ENCODE data around the gene IRF4. TPM values are rescaled to one million over a fixed set of nuclear protein-coding genes. Genes with fewer than 3 reads are reported as not detected.

The IRF4 gene
- total RNA-seq, 1 donor from 2014 or later: 0.30 TPM

- no peak for TF ChIP-seq CTCF (conservative IDR thresholded peaks at IDR 0.05)
- no peaks in the 10 kb centered on the region for H3K27me3 Mint-ChIP-seq (ENCODE audit: low read depth)
- no peak overlapping the region for H3K27ac Mint-ChIP-seq (ENCODE audit: unreplicated experiment)
- peaks cover 20% of the 10 kb centered on the region for H3K36me3 Mint-ChIP-seq (ENCODE audit: low read depth)
- H3K4me3 Mint-ChIP-seq: no peak overlapping the region
- H3K9me3 Mint-ChIP-seq: peaks cover 2% of the 10 kb centered on the region
- no peaks in the 10 kb centered on the region for H3K4me1 Mint-ChIP-seq
- no peak for DNase-seq (ENCODE audit: low read depth, low spot score)
Observed at GRCh38 chr6:343960-344815, 47.4 kb upstream of the IRF4 start.

DNA sequence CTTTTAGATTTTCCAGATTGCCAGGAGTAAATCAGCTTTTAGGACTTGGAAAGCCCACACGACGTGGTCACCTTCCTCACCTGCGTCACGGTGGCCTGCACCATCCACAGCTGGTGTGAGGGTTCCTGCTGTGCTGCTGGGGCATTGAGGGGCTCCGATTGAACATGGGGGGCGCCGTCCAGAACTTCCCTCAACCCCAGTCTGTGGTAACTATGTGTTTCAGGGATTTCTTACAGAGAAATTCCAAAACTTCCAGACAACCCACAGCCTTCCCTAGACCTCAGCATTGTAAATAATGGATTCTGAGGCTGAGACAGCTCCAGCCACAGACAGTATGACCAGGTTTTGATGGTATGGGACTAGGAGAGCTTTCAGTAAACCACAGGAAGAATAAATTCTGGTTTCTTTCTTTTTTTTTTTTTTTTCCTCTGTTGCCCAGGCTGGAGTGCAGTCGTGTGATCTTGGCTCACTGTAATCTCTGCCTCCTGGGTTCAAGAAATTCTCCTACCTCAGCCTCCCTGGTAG is 46.7 kb upstream of the IRF4 start:
- no peak for DNase-seq (ENCODE audit: low read depth, low spot score)
- Mint-ChIP-seq H3K27me3 (ENCODE audit: low read depth) (no peaks in the 10 kb centered on the region), H3K27ac (ENCODE audit: unreplicated experiment) (no peak overlapping the region), H3K4me3 (no peak overlapping the region), H3K9me3 (peaks cover 3% of the 10 kb centered on the region), H3K4me1 (no peaks in the 10 kb centered on the region), H3K36me3 (ENCODE audit: low read depth) (peaks cover 22% of the 10 kb centered on the region)
- TF ChIP-seq CTCF (conservative IDR thresholded peaks at IDR 0.05): no peak

DNA sequence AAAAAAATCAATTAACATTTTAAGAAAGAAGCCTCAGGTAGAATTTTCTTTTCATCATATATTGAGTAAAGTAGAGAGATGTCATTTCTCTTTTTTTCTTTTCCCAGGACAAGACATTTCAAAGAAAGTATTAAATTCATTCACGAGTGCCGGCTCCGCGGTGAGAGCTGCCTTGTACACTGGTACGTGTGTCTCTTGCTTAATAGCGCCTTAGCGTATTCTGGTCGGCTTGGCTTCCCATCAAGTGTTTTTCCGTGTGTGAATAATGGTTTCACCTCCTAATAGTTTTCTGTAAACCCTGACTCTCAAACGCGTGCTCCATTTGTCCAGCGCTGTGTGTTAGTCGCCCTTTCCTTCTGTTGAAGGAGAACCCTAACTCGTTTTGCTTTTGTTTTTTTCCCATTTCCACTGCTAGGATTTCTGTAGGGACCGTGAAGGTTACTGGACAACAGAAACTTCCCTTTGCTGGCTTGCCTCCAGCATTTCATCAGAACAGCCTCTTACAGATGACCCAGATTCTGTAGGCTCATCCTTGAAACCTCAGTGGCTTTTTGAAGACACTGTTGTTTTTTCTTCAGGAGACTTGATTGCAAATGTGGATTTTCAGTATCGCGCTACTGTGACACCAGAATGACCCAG is 45.7 kb upstream of the IRF4 start:
- no peaks in the 10 kb centered on the region for H3K4me1 Mint-ChIP-seq
- no peaks in the 10 kb centered on the region for H3K27me3 Mint-ChIP-seq (ENCODE audit: low read depth)
- H3K9me3 Mint-ChIP-seq: peaks cover 3% of the 10 kb centered on the region
- DNase-seq (ENCODE audit: low read depth, low spot score): no peak
- H3K36me3 Mint-ChIP-seq (ENCODE audit: low read depth): peaks cover 27% of the 10 kb centered on the region
- no peak for TF ChIP-seq CTCF (conservative IDR thresholded peaks at IDR 0.05)
- H3K4me3 Mint-ChIP-seq: no peak overlapping the region
- H3K27ac Mint-ChIP-seq (ENCODE audit: unreplicated experiment): no peak overlapping the region

DNA sequence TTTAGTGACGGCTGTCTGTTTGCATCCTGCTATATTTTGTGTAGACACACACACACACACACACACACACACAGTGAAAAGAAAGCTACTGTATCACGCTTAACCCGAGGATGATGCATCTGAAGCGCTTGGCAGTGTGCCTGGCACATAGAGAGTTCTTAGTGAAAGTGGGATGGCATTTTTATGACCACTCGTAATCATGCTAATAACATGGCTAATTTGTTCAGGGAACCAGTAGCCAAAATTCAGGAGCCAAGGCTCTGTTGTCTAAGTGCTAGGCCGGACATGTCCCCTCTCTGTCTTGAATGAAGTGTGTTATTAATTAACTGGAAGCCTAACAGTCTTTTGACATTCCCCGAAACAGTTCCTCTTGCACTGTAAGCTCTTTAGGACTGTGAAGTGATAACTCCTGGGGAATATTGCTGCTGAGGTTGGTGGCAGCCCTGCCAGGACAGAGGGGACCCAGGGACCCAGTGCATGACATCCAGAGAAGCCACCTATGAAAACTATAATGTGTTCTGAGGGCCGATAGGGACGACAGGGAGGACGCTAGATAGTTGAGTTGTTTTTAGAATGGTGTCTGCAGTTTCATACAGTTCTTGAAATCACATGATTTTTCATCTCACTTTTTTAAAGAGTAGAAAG is 45.0 kb upstream of the IRF4 start:
- Mint-ChIP-seq H3K4me3 (no peak overlapping the region), H3K27ac (ENCODE audit: unreplicated experiment) (no peak overlapping the region), H3K9me3 (peaks cover 3% of the 10 kb centered on the region), H3K27me3 (ENCODE audit: low read depth) (no peaks in the 10 kb centered on the region), H3K36me3 (ENCODE audit: low read depth) (peaks cover 26% of the 10 kb centered on the region), H3K4me1 (no peaks in the 10 kb centered on the region)
- DNase-seq (ENCODE audit: low read depth, low spot score): no peak
- no peak for TF ChIP-seq CTCF (conservative IDR thresholded peaks at IDR 0.05)

- Mint-ChIP-seq H3K27ac (ENCODE audit: unreplicated experiment) (no peak overlapping the region), H3K4me1 (no peaks in the 10 kb centered on the region), H3K4me3 (no peak overlapping the region), H3K27me3 (ENCODE audit: low read depth) (no peaks in the 10 kb centered on the region), H3K9me3 (peaks cover 3% of the 10 kb centered on the region), H3K36me3 (ENCODE audit: low read depth) (peaks cover 25% of the 10 kb centered on the region)
- no peak for TF ChIP-seq CTCF (conservative IDR thresholded peaks at IDR 0.05)
- no peak for DNase-seq (ENCODE audit: low read depth, low spot score)
Observed at GRCh38 chr6:347232-347631, 44.3 kb upstream of the IRF4 start.

All from neural crest cell (in vitro differentiated cells).